ENCODE measurements around the gene URB1.
"Not testable (repeated sequence)": the region's sequence is repeated elsewhere in the genome, so short reads cannot be mapped to it uniquely, and the experiment has no call there.

GRCh38 chr21:32390537-32391224 is 2.1 kb downstream of the URB1 start:
- not testable (repeated sequence) for TF ChIP-seq POLR2A, CTCF (IDR thresholded peaks at IDR 0.05)

Data from Peyer's patch (tissue), 4 donors.